Esophagus muscularis mucosa (tissue), 4 donors: ENCODE measurements around the gene PREX1. TPM values are rescaled to one million over a fixed set of nuclear protein-coding genes. Genes with fewer than 3 reads are reported as not detected.

Experiments
- DNase-seq: peaks from one replicate; pipeline ENCODE4 v3.0.0-alpha.2; 2017; ENCODE audit errors: extremely low spot score
- H3K27ac ChIP-seq, 4 donors: fragments of 200-600 bp; sonication (generic); replicated peaks in 1 of 4; 1 replicate in 3 of 4; 2 replicates in 1 of 4; pipeline ENCODE4 v1.5.1; 2016 to 2019; ENCODE audit warnings: mild to moderate bottlenecking in 1 of 4
- H3K27me3 ChIP-seq, 4 donors: fragments of 200-600 bp; sonication (generic); one replicate each; pipeline versions ENCODE4 v1.5.1 to v1.6.0; 2016 to 2019
- H3K36me3 ChIP-seq, 4 donors: fragments of 200-600 bp; sonication (generic); one replicate each; pipeline ENCODE4 v1.5.1; 2016 to 2019
- H3K4me1 ChIP-seq, 4 donors: fragments of 200-600 bp; sonication (generic); one replicate each; pipeline ENCODE4 v1.5.1; 2016 to 2019
- H3K4me3 ChIP-seq, 4 donors: fragments of 200-600 bp; sonication (generic); 1 replicate in 2 of 4; 2 replicates in 2 of 4; pipeline ENCODE4 v1.5.1; 2016 to 2019; ENCODE audit warnings: mild to moderate bottlenecking in 4 of 4, moderate library complexity in 1 of 4
- H3K9me3 ChIP-seq, 4 donors: fragments of 200-600 bp; sonication (generic); 1 replicate in 3 of 4; 2 replicates in 1 of 4; pipeline ENCODE4 v1.5.1; 2016 to 2019
- CTCF ChIP-seq, 3 experiments: fragments of 200-600 bp in 2 of 3; fragments of 450-650 bp in 1 of 3; sonication (generic) in 2 of 3; IDR thresholded peaks; one replicate each; pipeline ENCODE4 v1.5.1; 2017 to 2019; ENCODE audit warnings: antibody characterized with exemption in 3 of 3, mild to moderate bottlenecking in 2 of 3, moderate library complexity in 1 of 3
- EP300 ChIP-seq: sonication (generic); formaldehyde crosslinking; IDR thresholded peaks from one replicate; pipeline ENCODE4 v1.6.1; 2017; ENCODE audit warnings: antibody characterized with exemption
- POLR2A ChIP-seq: fragments of 450-650 bp; IDR thresholded peaks from one replicate; pipeline ENCODE4 v1.6.1; 2017; ENCODE audit warnings: antibody characterized with exemption, moderate library complexity, mild to moderate bottlenecking, low read depth
- POLR2AphosphoS5 ChIP-seq, 2 donors: sonication (generic); formaldehyde crosslinking; IDR thresholded peaks; one replicate each; pipeline ENCODE4 v1.6.1; 2017; ENCODE audit warnings: antibody characterized with exemption in 2 of 2
- WGBS: methylation state at CpG from one replicate; pipeline ENCODE4 v1.1.5; 2018; 5-methylcytosine and 5-hydroxymethylcytosine counted together
- intact Hi-C: fragments of 100-400 bp; cut with DNase I; formaldehyde crosslinking; loops from one replicate; pipeline ENCODE4 v1.15.1; 2023
- total RNA-seq, 4 donors: library from RNA; depleted of rRNA; stranded (reverse); fragments of >200 nt; gene quantifications; one replicate each; pipeline versions ENCODE4 v1.1.0 to v1.2.1, GENCODE V29; 2016

PREX1 gene
- total RNA-seq, 4 donors from 2014 or later = 20.8 to 37.1 (median 24.3) TPM

- TF ChIP-seq POLR2AphosphoS5 (IDR thresholded peaks at IDR 0.05) = no peak
- no peak for TF ChIP-seq POLR2A
- no peak for TF ChIP-seq EP300
- no peak for TF ChIP-seq CTCF (IDR thresholded peaks at IDR 0.05)
- no peak overlapping the region for H3K27ac ChIP-seq
- no peak overlapping the region for H3K4me3 ChIP-seq
- H3K27me3 ChIP-seq = no peaks in the 10 kb centered on the region
- intact Hi-C loops = no loop called here
- H3K9me3 ChIP-seq = no peaks in the 10 kb centered on the region
- peaks cover 0 to 6% (median 0%) of the 10 kb centered on the region in 4 donors for H3K4me1 ChIP-seq
- 63% methylated on average over 6 of the region's 6 CpGs for WGBS
- DNase-seq = no peak
- H3K36me3 ChIP-seq = no peaks in the 10 kb centered on the region
Measured at GRCh38 chr20:48858075-48858790, 30.4 kb upstream of the PREX1 start.

GRCh38 chr20:48856130-48856529 is 28.3 kb upstream of the PREX1 start:
- Histone ChIP-seq H3K4me3 (no peak overlapping the region), H3K9me3 (no peaks in the 10 kb centered on the region), H3K27me3 (no peaks in the 10 kb centered on the region), H3K27ac (no peak overlapping the region), H3K36me3 (no peaks in the 10 kb centered on the region), H3K4me1 (no peaks in the 10 kb centered on the region)
- intact Hi-C loops = no loop called here
- DNase-seq = no peak
- TF ChIP-seq CTCF (IDR thresholded peaks at IDR 0.05) (no peak), POLR2A (no peak), EP300 (no peak), POLR2AphosphoS5 (IDR thresholded peaks at IDR 0.05) (no peak)
- 88% methylated on average over 5 of the region's 5 CpGs for WGBS

GRCh38 chr20:48855046-48855445 is 27.2 kb upstream of the PREX1 start:
- no peak overlapping the region for H3K27ac ChIP-seq
- H3K9me3 ChIP-seq = no peaks in the 10 kb centered on the region
- no peaks in the 10 kb centered on the region for H3K27me3 ChIP-seq
- DNase-seq = no peak
- no peaks in the 10 kb centered on the region for H3K36me3 ChIP-seq
- WGBS = 89% methylated on average over 4 of the region's 4 CpGs
- no peak overlapping the region for H3K4me3 ChIP-seq
- intact Hi-C loops = no loop called here
- TF ChIP-seq EP300 = no peak
- TF ChIP-seq POLR2A = no peak
- TF ChIP-seq POLR2AphosphoS5 (IDR thresholded peaks at IDR 0.05) = no peak
- no peak for TF ChIP-seq CTCF (IDR thresholded peaks at IDR 0.05)
- no peaks in the 10 kb centered on the region for H3K4me1 ChIP-seq

- Histone ChIP-seq H3K27ac (no peak overlapping the region), H3K9me3 (no peaks in the 10 kb centered on the region), H3K4me1 (no peaks in the 10 kb centered on the region), H3K4me3 (no peak overlapping the region), H3K36me3 (no peaks in the 10 kb centered on the region), H3K27me3 (no peaks in the 10 kb centered on the region)
- TF ChIP-seq POLR2AphosphoS5 (IDR thresholded peaks at IDR 0.05) (no peak), EP300 (no peak), POLR2A (no peak), CTCF (IDR thresholded peaks at IDR 0.05) (no peak)
- DNase-seq = no peak
- intact Hi-C loops = no loop called here
Measured at GRCh38 chr20:48852609-48853008, 24.8 kb upstream of the PREX1 start.

- no peaks in the 10 kb centered on the region for H3K9me3 ChIP-seq
- H3K4me3 ChIP-seq = no peak overlapping the region
- TF ChIP-seq POLR2A (no peak), EP300 (no peak), POLR2AphosphoS5 (IDR thresholded peaks at IDR 0.05) (no peak)
- WGBS = 93% methylated on average over 6 of the region's 6 CpGs
- H3K27me3 ChIP-seq = no peaks in the 10 kb centered on the region
- H3K36me3 ChIP-seq = no peaks in the 10 kb centered on the region
- intact Hi-C loops = no loop called here
- DNase-seq = no peak
- H3K4me1 ChIP-seq = peaks cover 0 to 3% (median 1%) of the 10 kb centered on the region in 4 donors
- no peak overlapping the region for H3K27ac ChIP-seq
Measured at GRCh38 chr20:48851579-48851978, 23.8 kb upstream of the PREX1 start.
